Hepatocyte (in vitro differentiated cells): ENCODE results near the gene CDCA3.

Experiments
- EZH2 ChIP-seq: fragments of 200-600 bp; sonication (generic); IDR thresholded peaks from 2 replicates; pipeline ENCODE4 v1.6.1; 2016; ENCODE audit warnings: antibody characterized with exemption, mild to moderate bottlenecking, borderline replicate concordance
- TF ChIP-seq, protein P1 (sequence below): fragments of 200-600 bp; sonication (generic); IDR thresholded peaks from 2 replicates; pipeline ENCODE4 v1.5.1; 2016; ENCODE audit warnings: antibody characterized with exemption, mild to moderate bottlenecking; ENCODE audit not compliant: poor library complexity

DNA sequence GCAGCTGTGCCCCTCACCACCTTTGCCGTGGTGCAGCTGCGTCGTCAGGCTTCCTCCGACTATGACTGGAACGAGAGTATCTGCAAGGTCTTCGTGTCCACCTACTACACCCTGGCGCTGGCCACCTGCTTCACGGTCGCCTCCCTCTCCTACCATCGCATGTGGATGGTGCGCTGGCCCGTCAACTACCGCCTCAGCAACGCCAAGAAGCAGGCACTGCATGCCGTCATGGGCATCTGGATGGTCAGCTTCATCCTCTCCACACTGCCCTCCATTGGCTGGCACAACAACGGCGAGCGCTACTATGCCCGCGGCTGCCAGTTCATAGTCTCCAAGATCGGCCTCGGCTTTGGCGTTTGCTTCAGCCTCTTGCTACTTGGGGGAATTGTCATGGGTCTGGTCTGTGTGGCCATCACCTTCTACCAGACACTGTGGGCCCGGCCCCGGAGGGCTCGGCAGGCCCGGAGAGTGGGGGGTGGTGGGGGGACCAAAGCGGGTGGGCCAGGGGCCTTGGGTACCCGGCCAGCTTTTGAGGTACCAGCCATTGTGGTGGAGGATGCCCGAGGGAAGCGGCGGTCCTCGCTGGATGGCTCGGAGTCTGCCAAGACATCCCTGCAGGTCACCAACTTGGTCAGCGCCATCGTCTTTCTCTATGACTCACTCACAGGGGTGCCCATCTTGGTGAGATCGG, 26.9 kb downstream of the CDCA3 start:
- TF ChIP-seq EZH2 = no peak
- TF ChIP-seq, protein P1, sequence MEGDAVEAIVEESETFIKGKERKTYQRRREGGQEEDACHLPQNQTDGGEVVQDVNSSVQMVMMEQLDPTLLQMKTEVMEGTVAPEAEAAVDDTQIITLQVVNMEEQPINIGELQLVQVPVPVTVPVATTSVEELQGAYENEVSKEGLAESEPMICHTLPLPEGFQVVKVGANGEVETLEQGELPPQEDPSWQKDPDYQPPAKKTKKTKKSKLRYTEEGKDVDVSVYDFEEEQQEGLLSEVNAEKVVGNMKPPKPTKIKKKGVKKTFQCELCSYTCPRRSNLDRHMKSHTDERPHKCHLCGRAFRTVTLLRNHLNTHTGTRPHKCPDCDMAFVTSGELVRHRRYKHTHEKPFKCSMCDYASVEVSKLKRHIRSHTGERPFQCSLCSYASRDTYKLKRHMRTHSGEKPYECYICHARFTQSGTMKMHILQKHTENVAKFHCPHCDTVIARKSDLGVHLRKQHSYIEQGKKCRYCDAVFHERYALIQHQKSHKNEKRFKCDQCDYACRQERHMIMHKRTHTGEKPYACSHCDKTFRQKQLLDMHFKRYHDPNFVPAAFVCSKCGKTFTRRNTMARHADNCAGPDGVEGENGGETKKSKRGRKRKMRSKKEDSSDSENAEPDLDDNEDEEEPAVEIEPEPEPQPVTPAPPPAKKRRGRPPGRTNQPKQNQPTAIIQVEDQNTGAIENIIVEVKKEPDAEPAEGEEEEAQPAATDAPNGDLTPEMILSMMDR = no peak
